Measurements from ENCODE around the gene TP63.
A peak's percentile ranks its signal among the peaks of the same experiment; 100 is the strongest.

The TP63 gene

GRCh38 chr3:189740156-189740555, 109.0 kb downstream of the TP63 start:
- no peak overlapping the region for H3K4me2 ChIP-seq (ENCODE audit: low read length)
- H2AFZ ChIP-seq (ENCODE audit: low read length) = no peak overlapping the region
- H3K9ac ChIP-seq (ENCODE audit: low read length) = no peak overlapping the region
- H3K27ac ChIP-seq (ENCODE audit: low read depth, low read length, poor library complexity, severe bottlenecking) = no peak overlapping the region
- H3F3A ChIP-seq (ENCODE audit: insufficient read depth, low read length) = no peaks in the 10 kb centered on the region
- H3K4me3 ChIP-seq (ENCODE audit: low read depth, low read length, poor library complexity, severe bottlenecking) = no peak overlapping the region
- no peaks in the 10 kb centered on the region for H3K79me2 ChIP-seq (ENCODE audit: insufficient read depth, low read length)
- no peaks in the 10 kb centered on the region for H3K27me3 ChIP-seq (ENCODE audit: insufficient read depth, low read length)
- peaks cover 9% of the 10 kb centered on the region; the same call in 1 of the 2 replicates for H3K36me3 ChIP-seq (ENCODE audit: insufficient read depth, low read length)
- no peak for TF ChIP-seq CTCF (IDR thresholded peaks at IDR 0.05; ENCODE audit: low read length)
- no peak for TF ChIP-seq EZH2 (IDR thresholded peaks at IDR 0.05; ENCODE audit: borderline replicate concordance, low read length)
- no peaks in the 10 kb centered on the region for H3K9me2 ChIP-seq (ENCODE audit: low read depth, low read length)
- no peaks in the 10 kb centered on the region for H3K9me3 ChIP-seq (ENCODE audit: low read length)
- H3K4me1 ChIP-seq (ENCODE audit: insufficient read depth, low read length, severe bottlenecking) = peaks cover 11% of the 10 kb centered on the region
- no peaks in the 10 kb centered on the region for H4K20me1 ChIP-seq (ENCODE audit: insufficient read depth, low read length)

- peak; percentile 23; the same call in 1 of the 2 replicates for TF ChIP-seq CTCF (IDR thresholded peaks at IDR 0.05; ENCODE audit: low read length)
- no peak for TF ChIP-seq EZH2 (IDR thresholded peaks at IDR 0.05; ENCODE audit: borderline replicate concordance, low read length)
- H3K27ac ChIP-seq (ENCODE audit: low read depth, low read length, poor library complexity, severe bottlenecking) = no peak overlapping the region
- no peak overlapping the region for H3K9ac ChIP-seq (ENCODE audit: low read length)
- no peaks in the 10 kb centered on the region for H3K27me3 ChIP-seq (ENCODE audit: insufficient read depth, low read length)
- H3K4me2 ChIP-seq (ENCODE audit: low read length) = no peak overlapping the region
- no peaks in the 10 kb centered on the region for H3K9me2 ChIP-seq (ENCODE audit: low read depth, low read length)
- no peaks in the 10 kb centered on the region for H4K20me1 ChIP-seq (ENCODE audit: insufficient read depth, low read length)
- H3K36me3 ChIP-seq (ENCODE audit: insufficient read depth, low read length) = peaks cover 9% of the 10 kb centered on the region; the same call in 1 of the 2 replicates
- no peak overlapping the region for H3K4me3 ChIP-seq (ENCODE audit: low read depth, low read length, poor library complexity, severe bottlenecking)
- no peaks in the 10 kb centered on the region for H3K9me3 ChIP-seq (ENCODE audit: low read length)
- no peaks in the 10 kb centered on the region for H3K79me2 ChIP-seq (ENCODE audit: insufficient read depth, low read length)
- no peaks in the 10 kb centered on the region for H3K4me1 ChIP-seq (ENCODE audit: insufficient read depth, low read length, severe bottlenecking)
- H3F3A ChIP-seq (ENCODE audit: insufficient read depth, low read length) = no peaks in the 10 kb centered on the region
- H2AFZ ChIP-seq (ENCODE audit: low read length) = no peak overlapping the region
Measured at GRCh38 chr3:189744235-189744634, 113.0 kb downstream of the TP63 start.

GRCh38 chr3:189745622-189746021, 114.4 kb downstream of the TP63 start:
- H3K4me2 ChIP-seq (ENCODE audit: low read length) = no peak overlapping the region
- TF ChIP-seq EZH2 (IDR thresholded peaks at IDR 0.05; ENCODE audit: borderline replicate concordance, low read length) (no peak), CTCF (IDR thresholded peaks at IDR 0.05; ENCODE audit: low read length) (no peak)
- no peak overlapping the region for H2AFZ ChIP-seq (ENCODE audit: low read length)
- peaks cover 9% of the 10 kb centered on the region; the same call in 1 of the 2 replicates for H3K36me3 ChIP-seq (ENCODE audit: insufficient read depth, low read length)
- no peak overlapping the region for H3K9ac ChIP-seq (ENCODE audit: low read length)
- H3K27me3 ChIP-seq (ENCODE audit: insufficient read depth, low read length) = no peaks in the 10 kb centered on the region
- H3K27ac ChIP-seq (ENCODE audit: low read depth, low read length, poor library complexity, severe bottlenecking) = no peak overlapping the region
- no peak overlapping the region for H3K4me3 ChIP-seq (ENCODE audit: low read depth, low read length, poor library complexity, severe bottlenecking)
- no peaks in the 10 kb centered on the region for H3K4me1 ChIP-seq (ENCODE audit: insufficient read depth, low read length, severe bottlenecking)
- no peaks in the 10 kb centered on the region for H3K9me2 ChIP-seq (ENCODE audit: low read depth, low read length)
- H3K9me3 ChIP-seq (ENCODE audit: low read length) = no peaks in the 10 kb centered on the region
- H3F3A ChIP-seq (ENCODE audit: insufficient read depth, low read length) = no peaks in the 10 kb centered on the region
- H3K79me2 ChIP-seq (ENCODE audit: insufficient read depth, low read length) = no peaks in the 10 kb centered on the region
- H4K20me1 ChIP-seq (ENCODE audit: insufficient read depth, low read length) = no peaks in the 10 kb centered on the region
